DND-41 (cell line): Measurements from ENCODE around the gene SOX9.

Experiments
- ATAC-seq: fragments of 200-7000 bp; cut with Tn5 transposase; 3 replicates; pipeline ENCODE4 v1.9.1; 2021; ENCODE audit warnings: low read depth; ENCODE audit not compliant: insufficient read depth
- DNase-seq: peaks from one replicate; pipeline ENCODE4 v3.0.0-alpha.2; 2020
- H2AFZ ChIP-seq: 2 replicates; pipeline ENCODE4 v1.6.0; 2012; ENCODE audit warnings: low read depth, low read length
- H3K27ac ChIP-seq: 2 replicates; pipeline ENCODE4 v1.5.1; 2012; ENCODE audit warnings: low read length, inconsistent platforms
- H3K27me3 ChIP-seq: fragments of 200-600 bp; sonication (generic); 2 replicates; pipeline ENCODE4 v1.6.0; 2012; ENCODE audit warnings: low read length, mild to moderate bottlenecking, inconsistent platforms; ENCODE audit not compliant: insufficient read depth, poor library complexity
- H3K36me3 ChIP-seq: 2 replicates; pipeline ENCODE4 v1.5.1; 2012; ENCODE audit warnings: low read length, inconsistent platforms; ENCODE audit not compliant: insufficient read depth
- H3K4me1 ChIP-seq: 2 replicates; pipeline ENCODE4 v1.5.1; 2012; ENCODE audit warnings: mild to moderate bottlenecking, low read length; ENCODE audit not compliant: insufficient read depth
- H3K4me2 ChIP-seq: 2 replicates; pipeline ENCODE4 v1.6.0; 2012; ENCODE audit warnings: mild to moderate bottlenecking, moderate library complexity, low read length, inconsistent platforms; ENCODE audit not compliant: insufficient read depth
- H3K4me3 ChIP-seq, 2 experiments: fragments of 200-600 bp in 1 of 2; shearing (Covaris generic) in 1 of 2; 2 replicates each; pipeline ENCODE4 v1.5.1; 2012 to 2016; ENCODE audit warnings: inconsistent platforms in 2 of 2, low read length in 2 of 2, mild to moderate bottlenecking in 2 of 2, low read depth in 1 of 2, moderate library complexity in 1 of 2
- H3K79me2 ChIP-seq: 2 replicates; pipeline ENCODE4 v1.6.0; 2012; ENCODE audit warnings: low read length, inconsistent platforms; ENCODE audit not compliant: insufficient read depth
- H3K9ac ChIP-seq: 2 replicates; pipeline ENCODE4 v1.6.0; 2012; ENCODE audit warnings: low read depth, mild to moderate bottlenecking, inconsistent platforms, low read length, moderate library complexity
- H3K9me3 ChIP-seq: 2 replicates; pipeline ENCODE4 v1.5.1; 2012; ENCODE audit warnings: low read length, moderate library complexity, mild to moderate bottlenecking, inconsistent platforms; ENCODE audit not compliant: insufficient read depth, severe bottlenecking
- H4K20me1 ChIP-seq: 2 replicates; pipeline ENCODE4 v1.6.0; 2012; ENCODE audit warnings: low read length; ENCODE audit not compliant: insufficient read depth
- CTCF ChIP-seq: IDR thresholded peaks from 2 replicates; pipeline ENCODE4 v1.5.1; 2012; ENCODE audit warnings: borderline replicate concordance, low read length, moderate library complexity, mild to moderate bottlenecking; ENCODE audit not compliant: poor library complexity, severe bottlenecking; ENCODE audit errors: extremely low read depth
- EZH2 ChIP-seq: IDR thresholded peaks from 3 replicates; pipeline ENCODE4 v1.6.1; 2012; ENCODE audit warnings: borderline replicate concordance, low read depth, mild to moderate bottlenecking, moderate library complexity, low read length, inconsistent platforms; ENCODE audit not compliant: severe bottlenecking

SOX9 gene

GRCh38 chr17:72128039-72128438 lies 7.2 kb downstream of the SOX9 start:
- Histone ChIP-seq H3K27me3 (peaks cover 6% of the 10 kb centered on the region), H3K79me2 (no peaks in the 10 kb centered on the region), H3K4me2 (no peak overlapping the region), H3K9ac (no peak overlapping the region), H4K20me1 (no peaks in the 10 kb centered on the region), H3K9me3 (no peaks in the 10 kb centered on the region), H3K27ac (no peak overlapping the region), H3K4me3 (no peak overlapping the region), H3K4me1 (no peaks in the 10 kb centered on the region), H3K36me3 (no peaks in the 10 kb centered on the region), H2AFZ (no peak overlapping the region)
- ATAC-seq (no peak), DNase-seq (no peak)
- TF ChIP-seq EZH2 (no peak), CTCF (no peak)

GRCh38 chr17:72134608-72135394 lies 14.0 kb downstream of the SOX9 start:
- Histone ChIP-seq H3K79me2 (no peaks in the 10 kb centered on the region), H3K9ac (no peak overlapping the region), H3K4me2 (no peak overlapping the region), H3K4me3 (no peak overlapping the region), H4K20me1 (no peaks in the 10 kb centered on the region), H3K4me1 (no peaks in the 10 kb centered on the region), H3K27me3 (no peaks in the 10 kb centered on the region), H3K36me3 (no peaks in the 10 kb centered on the region), H2AFZ (no peak overlapping the region), H3K27ac (no peak overlapping the region), H3K9me3 (no peaks in the 10 kb centered on the region)
- DNase-seq: no peak
- ATAC-seq: no peak
- TF ChIP-seq EZH2: no peak
- no peak for TF ChIP-seq CTCF

DNA sequence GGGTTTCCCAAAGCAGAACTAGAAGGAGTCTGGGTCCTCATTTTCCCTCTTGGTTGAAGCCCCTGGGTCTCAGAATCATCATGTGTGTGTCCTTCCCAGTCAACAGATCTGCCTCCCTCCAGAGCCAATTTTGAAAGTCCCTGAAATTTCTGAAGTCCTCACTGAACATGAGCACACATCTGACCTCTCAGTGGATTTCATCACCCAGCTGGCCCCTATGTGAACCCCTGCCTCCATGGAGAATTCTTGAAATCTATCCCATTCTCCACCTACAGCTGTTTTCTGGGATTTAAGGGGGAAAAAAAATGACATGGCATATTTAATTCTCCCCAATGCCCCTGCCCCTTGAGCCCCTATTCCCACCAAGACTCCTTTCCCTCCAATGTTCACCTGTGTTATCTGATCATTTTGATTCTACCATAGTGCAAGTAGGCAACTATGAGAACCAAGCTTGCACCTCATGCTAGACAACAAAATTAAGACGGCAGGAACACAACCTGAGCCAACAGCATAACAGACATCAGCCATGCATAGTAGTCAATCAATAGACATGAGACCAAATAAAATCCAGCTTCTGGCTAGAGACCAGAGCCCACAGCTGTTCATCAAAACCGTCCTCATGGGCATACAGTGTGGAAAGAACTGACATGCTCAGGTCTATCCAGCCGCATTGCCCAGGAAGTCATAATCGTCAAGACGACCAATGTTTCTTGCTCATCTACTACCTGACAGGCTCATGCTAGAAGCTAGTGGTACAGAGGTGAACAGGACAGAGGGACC lies 14.9 kb downstream of the SOX9 start:
- Histone ChIP-seq H3K79me2 (no peaks in the 10 kb centered on the region), H3K27ac (no peak overlapping the region), H3K27me3 (no peaks in the 10 kb centered on the region), H2AFZ (no peak overlapping the region), H4K20me1 (no peaks in the 10 kb centered on the region), H3K9ac (no peak overlapping the region), H3K4me1 (no peaks in the 10 kb centered on the region), H3K4me3 (no peak overlapping the region), H3K9me3 (no peaks in the 10 kb centered on the region), H3K36me3 (no peaks in the 10 kb centered on the region), H3K4me2 (no peak overlapping the region)
- DNase-seq (no peak), ATAC-seq (no peak)
- TF ChIP-seq EZH2: no peak
- TF ChIP-seq CTCF: no peak
